ENCODE results near the gene SNX1.

DNA sequence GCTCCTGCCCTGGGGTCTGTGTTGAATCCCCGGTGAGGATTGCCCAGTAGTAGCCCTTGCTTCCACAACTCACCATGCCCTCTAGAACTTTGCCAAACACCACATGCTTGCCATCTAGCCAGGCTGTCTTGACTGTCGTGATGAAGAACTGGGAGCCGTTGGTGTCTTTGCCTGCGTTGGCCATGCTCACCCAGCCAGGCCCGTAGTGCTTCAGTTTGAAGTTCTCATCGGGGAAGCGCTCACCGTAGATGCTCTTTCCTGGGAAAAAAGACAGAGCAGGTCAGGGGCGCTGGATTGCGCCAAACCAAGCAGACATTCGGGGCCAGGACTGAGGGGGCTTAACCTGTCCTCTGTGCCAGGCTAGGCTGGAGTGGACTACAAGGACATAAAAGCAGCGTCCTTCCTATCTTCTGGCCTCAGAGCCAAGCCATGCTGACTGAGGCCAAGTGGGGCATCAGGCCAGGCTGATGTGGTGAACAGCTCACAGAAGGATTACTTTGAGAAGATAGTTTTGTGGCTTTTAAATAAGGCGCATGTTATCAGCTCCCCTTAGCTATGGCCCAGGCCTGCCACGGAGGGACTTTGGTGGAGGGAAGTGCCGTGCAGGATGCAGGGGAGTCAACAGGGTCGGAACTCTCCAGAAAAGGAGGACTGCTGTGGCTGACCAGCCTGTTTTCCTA lies 61.0 kb downstream of the SNX1 start:
- TF ChIP-seq, protein P1, sequence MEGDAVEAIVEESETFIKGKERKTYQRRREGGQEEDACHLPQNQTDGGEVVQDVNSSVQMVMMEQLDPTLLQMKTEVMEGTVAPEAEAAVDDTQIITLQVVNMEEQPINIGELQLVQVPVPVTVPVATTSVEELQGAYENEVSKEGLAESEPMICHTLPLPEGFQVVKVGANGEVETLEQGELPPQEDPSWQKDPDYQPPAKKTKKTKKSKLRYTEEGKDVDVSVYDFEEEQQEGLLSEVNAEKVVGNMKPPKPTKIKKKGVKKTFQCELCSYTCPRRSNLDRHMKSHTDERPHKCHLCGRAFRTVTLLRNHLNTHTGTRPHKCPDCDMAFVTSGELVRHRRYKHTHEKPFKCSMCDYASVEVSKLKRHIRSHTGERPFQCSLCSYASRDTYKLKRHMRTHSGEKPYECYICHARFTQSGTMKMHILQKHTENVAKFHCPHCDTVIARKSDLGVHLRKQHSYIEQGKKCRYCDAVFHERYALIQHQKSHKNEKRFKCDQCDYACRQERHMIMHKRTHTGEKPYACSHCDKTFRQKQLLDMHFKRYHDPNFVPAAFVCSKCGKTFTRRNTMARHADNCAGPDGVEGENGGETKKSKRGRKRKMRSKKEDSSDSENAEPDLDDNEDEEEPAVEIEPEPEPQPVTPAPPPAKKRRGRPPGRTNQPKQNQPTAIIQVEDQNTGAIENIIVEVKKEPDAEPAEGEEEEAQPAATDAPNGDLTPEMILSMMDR (IDR thresholded peaks at IDR 0.05), result no peak
- TF ChIP-seq POLR2A (IDR thresholded peaks at IDR 0.05), result no peak

All from uterus (tissue), 2 donors.